K562 (cell line): Measurements from ENCODE around the gene GYG1. TPM values are rescaled to one million over a fixed set of nuclear protein-coding genes. Genes with fewer than 3 reads are reported as not detected.

Source experiments
- ASH1L ChIP-seq: fragments of 450-650 bp; IDR thresholded peaks from 2 replicates; pipeline ENCODE4 v1.6.1; 2018; ENCODE audit warnings: borderline replicate concordance, mild to moderate bottlenecking, low read depth; ENCODE audit not compliant: partially characterized antibody
- E2F6 ChIP-seq, 2 experiments: IDR thresholded peaks; 2 replicates each; pipeline ENCODE4 v1.6.1; 2011; ENCODE audit warnings: borderline replicate concordance in 1 of 2, control low read depth in 1 of 2, low read depth in 1 of 2, low read length in 1 of 2, mild to moderate bottlenecking in 1 of 2, mixed read lengths in 1 of 2, moderate library complexity in 1 of 2; ENCODE audit not compliant: insufficient read depth in 1 of 2, insufficient read length in 1 of 2, poor library complexity in 1 of 2, severe bottlenecking in 1 of 2; ENCODE audit errors: extremely low read depth in 1 of 2
- GABPB2 ChIP-seq: fragments of 250-450 bp; sonication (Bioruptor Pico); conservative IDR thresholded peaks from 2 replicates; pipeline ENCODE4 v1.5.1; 2021; ENCODE audit warnings: mild to moderate bottlenecking
- GTF2A2 ChIP-seq: IDR thresholded peaks from 2 replicates; pipeline ENCODE4 v1.6.1; 2016; ENCODE audit warnings: mild to moderate bottlenecking, missing genetic modification characterization, missing compliant biosample characterization
- HMGN3 ChIP-seq: IDR thresholded peaks from 2 replicates; pipeline ENCODE4 v1.6.1; 2011; ENCODE audit warnings: borderline replicate concordance, low read depth, mild to moderate bottlenecking, mixed read lengths, low read length; ENCODE audit not compliant: insufficient read length; ENCODE audit errors: extremely low read depth
- L3MBTL2 ChIP-seq: fragments of 450-650 bp; IDR thresholded peaks from 2 replicates; pipeline ENCODE4 v1.6.1; 2016; ENCODE audit warnings: mild to moderate bottlenecking, moderate library complexity
- MEIS2 ChIP-seq: fragments of 450-650 bp; IDR thresholded peaks from 2 replicates; pipeline ENCODE4 v1.6.1; 2014; ENCODE audit warnings: mild to moderate bottlenecking; ENCODE audit not compliant: partially characterized antibody
- POLR3A ChIP-seq: IDR thresholded peaks from 2 replicates; pipeline ENCODE4 v1.6.1; 2011; ENCODE audit warnings: borderline replicate concordance, mild to moderate bottlenecking, moderate library complexity; ENCODE audit not compliant: insufficient read length, insufficient read depth; ENCODE audit errors: extremely low read depth
- RAD21 ChIP-seq, 2 experiments: fragments of 250-450 bp in 1 of 2; fragments of 450-650 bp in 1 of 2; sonication (Bioruptor Pico) in 1 of 2; formaldehyde crosslinking in 1 of 2; IDR thresholded peaks in 1 of 2; conservative IDR thresholded peaks in 1 of 2; 2 replicates each; pipeline versions ENCODE4 v1.4.0 to v1.8.0; 2020 to 2022; ENCODE audit warnings: mild to moderate bottlenecking in 2 of 2, moderate library complexity in 1 of 2
- RFX7 ChIP-seq: fragments of 250-450 bp; sonication (Bioruptor Pico); IDR thresholded peaks from 2 replicates; pipeline ENCODE4 v1.5.1; 2021; ENCODE audit warnings: mild to moderate bottlenecking
- RNF2 ChIP-seq: sonication (generic); IDR thresholded peaks from 2 replicates; pipeline ENCODE4 v1.6.1; 2016
- SMARCC2 ChIP-seq: fragments of 450-650 bp; IDR thresholded peaks from 2 replicates; pipeline ENCODE4 v1.6.1; 2017; ENCODE audit warnings: antibody characterized with exemption, moderate library complexity, mild to moderate bottlenecking, low read depth
- TGIF2 ChIP-seq: sonication (generic); formaldehyde crosslinking; IDR thresholded peaks from 2 replicates; pipeline ENCODE4 v1.8.1; 2022; ENCODE audit warnings: mild to moderate bottlenecking, missing genetic modification reagents, moderate library complexity
- THRA ChIP-seq: fragments of 450-650 bp; IDR thresholded peaks from 2 replicates; pipeline ENCODE4 v1.6.1; 2017; ENCODE audit warnings: mild to moderate bottlenecking, moderate library complexity
- ZBTB5 ChIP-seq: fragments of 450-650 bp; IDR thresholded peaks from 2 replicates; pipeline ENCODE4 v1.6.1; 2017; ENCODE audit warnings: antibody characterized with exemption
- ZNF224 ChIP-seq: sonication (generic); formaldehyde crosslinking; IDR thresholded peaks from 2 replicates; pipeline ENCODE4 v1.8.0; 2022; ENCODE audit warnings: mild to moderate bottlenecking, missing genetic modification reagents
- ZNF431 ChIP-seq: sonication (generic); formaldehyde crosslinking; IDR thresholded peaks from 2 replicates; pipeline ENCODE4 v1.8.0; 2022; ENCODE audit warnings: mild to moderate bottlenecking, missing genetic modification reagents
- polyA plus RNA-seq, 8 experiments: library from polyadenylated mRNA; depleted of rRNA in 4 of 8; stranded (reverse) in 5 of 8; unstranded in 3 of 8; fragments of >200 nt; fragmentation: Nextera tagmentation in 2 of 8; fragmentation: Illumina TruSeq in 1 of 8; extraction: Ambion mirVana in 2 of 8; extraction: Trizol in 1 of 8; gene quantifications; 2 replicates each; pipeline versions ENCODE4 v1.2.1 to v1.2.3, GENCODE V29; 2011 to 2014; ENCODE audit warnings: inconsistent platforms in 1 of 8, missing spikeins in 1 of 8
- total RNA-seq, 7 experiments: library from RNA; depleted of rRNA in 6 of 7; stranded (reverse); fragments of >200 nt in 6 of 7; fragmentation: Illumina TruSeq in 2 of 7; extraction: Trizol in 2 of 7; gene quantifications; 2 replicates each; pipeline versions ENCODE4 v1.2.1 to v1.2.3, GENCODE V29; 2011 to 2021; ENCODE audit warnings: low replicate concordance in 1 of 7
- TF ChIP-seq, protein P1 (sequence below): fragments of 250-450 bp; sonication (Bioruptor Pico); IDR thresholded peaks from 2 replicates; pipeline ENCODE4 v1.5.1; 2021; ENCODE audit warnings: mild to moderate bottlenecking
- TF ChIP-seq, protein P2 (sequence below), 2 experiments: fragments of 450-650 bp in 1 of 2; IDR thresholded peaks; 2 replicates each; pipeline ENCODE4 v1.6.1; 2011 to 2017; ENCODE audit warnings: low read depth in 2 of 2, antibody characterized with exemption in 1 of 2, borderline replicate concordance in 1 of 2, low read length in 1 of 2, mild to moderate bottlenecking in 1 of 2, mixed read lengths in 1 of 2; ENCODE audit not compliant: control insufficient read depth in 1 of 2

Gene GYG1
- total and polyA plus RNA-seq, 9 of the 15 experiments (the other 6 are each of a cell fraction or from before 2014, with no cell fraction given) = 14.6 to 38.4 (median 24.6) TPM

GRCh38 chr3:148957586-148957985, 33.8 kb upstream of the GYG1 start (continued):
- TF ChIP-seq THRA (no peak), ZBTB5 (no peak), RAD21 (CRISPR knock-in tag; conservative IDR thresholded peaks at IDR 0.05 in 1 of 2, IDR thresholded peaks at IDR 0.05 in 1 of 2) (peak; percentile 34 to 61), RFX7 (CRISPR knock-in tag) (no peak), HMGN3 (no peak), GABPB2 (CRISPR knock-in tag) (no peak), MEIS2 (peak; percentile 8), E2F6 (IDR thresholded peaks at IDR 0.05; ENCODE audit: borderline replicate concordance in 1 of 2, extremely low read depth in 1 of 2, insufficient read depth in 1 of 2, insufficient read length in 1 of 2, low read depth in 1 of 2, low read length in 1 of 2, poor library complexity in 1 of 2, severe bottlenecking in 1 of 2) (peak in 1 of 2 experiments; percentile 48), ZNF431 (CRISPR knock-in tag) (no peak), ASH1L (no peak), SMARCC2 (no peak), TGIF2 (CRISPR knock-in tag) (no peak), RNF2 (no peak), ZNF224 (CRISPR knock-in tag) (no peak), GTF2A2 (no peak), POLR3A (no peak), L3MBTL2 (peak; percentile 57; the same call in 1 of the 2 replicates)
- TF ChIP-seq, protein P1, sequence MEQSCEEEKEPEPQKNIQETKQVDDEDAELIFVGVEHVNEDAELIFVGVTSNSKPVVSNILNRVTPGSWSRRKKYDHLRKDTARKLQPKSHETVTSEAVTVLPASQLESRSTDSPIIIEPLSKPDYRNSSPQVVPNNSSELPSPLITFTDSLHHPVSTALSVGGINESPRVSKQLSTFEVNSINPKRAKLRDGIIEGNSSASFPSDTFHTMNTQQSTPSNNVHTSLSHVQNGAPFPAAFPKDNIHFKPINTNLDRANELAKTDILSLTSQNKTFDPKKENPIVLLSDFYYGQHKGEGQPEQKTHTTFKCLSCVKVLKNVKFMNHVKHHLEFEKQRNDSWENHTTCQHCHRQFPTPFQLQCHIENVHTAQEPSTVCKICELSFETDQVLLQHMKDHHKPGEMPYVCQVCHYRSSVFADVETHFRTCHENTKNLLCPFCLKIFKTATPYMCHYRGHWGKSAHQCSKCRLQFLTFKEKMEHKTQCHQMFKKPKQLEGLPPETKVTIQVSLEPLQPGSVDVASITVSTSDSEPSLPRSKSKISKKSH (CRISPR knock-in tag) = no peak
- TF ChIP-seq, protein P2, sequence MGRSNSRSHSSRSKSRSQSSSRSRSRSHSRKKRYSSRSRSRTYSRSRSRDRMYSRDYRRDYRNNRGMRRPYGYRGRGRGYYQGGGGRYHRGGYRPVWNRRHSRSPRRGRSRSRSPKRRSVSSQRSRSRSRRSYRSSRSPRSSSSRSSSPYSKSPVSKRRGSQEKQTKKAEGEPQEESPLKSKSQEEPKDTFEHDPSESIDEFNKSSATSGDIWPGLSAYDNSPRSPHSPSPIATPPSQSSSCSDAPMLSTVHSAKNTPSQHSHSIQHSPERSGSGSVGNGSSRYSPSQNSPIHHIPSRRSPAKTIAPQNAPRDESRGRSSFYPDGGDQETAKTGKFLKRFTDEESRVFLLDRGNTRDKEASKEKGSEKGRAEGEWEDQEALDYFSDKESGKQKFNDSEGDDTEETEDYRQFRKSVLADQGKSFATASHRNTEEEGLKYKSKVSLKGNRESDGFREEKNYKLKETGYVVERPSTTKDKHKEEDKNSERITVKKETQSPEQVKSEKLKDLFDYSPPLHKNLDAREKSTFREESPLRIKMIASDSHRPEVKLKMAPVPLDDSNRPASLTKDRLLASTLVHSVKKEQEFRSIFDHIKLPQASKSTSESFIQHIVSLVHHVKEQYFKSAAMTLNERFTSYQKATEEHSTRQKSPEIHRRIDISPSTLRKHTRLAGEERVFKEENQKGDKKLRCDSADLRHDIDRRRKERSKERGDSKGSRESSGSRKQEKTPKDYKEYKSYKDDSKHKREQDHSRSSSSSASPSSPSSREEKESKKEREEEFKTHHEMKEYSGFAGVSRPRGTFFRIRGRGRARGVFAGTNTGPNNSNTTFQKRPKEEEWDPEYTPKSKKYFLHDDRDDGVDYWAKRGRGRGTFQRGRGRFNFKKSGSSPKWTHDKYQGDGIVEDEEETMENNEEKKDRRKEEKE (IDR thresholded peaks at IDR 0.05; ENCODE audit: borderline replicate concordance in 1 of 2, control insufficient read depth in 1 of 2, low read depth in 2 of 2, low read length in 1 of 2) = no peak
